ENCODE results near the gene KISS1. TPM values are rescaled to one million over a fixed set of nuclear protein-coding genes. Genes with fewer than 3 reads are reported as not detected.

The KISS1 gene
- total RNA-seq, 6 experiments from 2014 or later: 2.6 to 4.3 (median 3.6) TPM

DNA sequence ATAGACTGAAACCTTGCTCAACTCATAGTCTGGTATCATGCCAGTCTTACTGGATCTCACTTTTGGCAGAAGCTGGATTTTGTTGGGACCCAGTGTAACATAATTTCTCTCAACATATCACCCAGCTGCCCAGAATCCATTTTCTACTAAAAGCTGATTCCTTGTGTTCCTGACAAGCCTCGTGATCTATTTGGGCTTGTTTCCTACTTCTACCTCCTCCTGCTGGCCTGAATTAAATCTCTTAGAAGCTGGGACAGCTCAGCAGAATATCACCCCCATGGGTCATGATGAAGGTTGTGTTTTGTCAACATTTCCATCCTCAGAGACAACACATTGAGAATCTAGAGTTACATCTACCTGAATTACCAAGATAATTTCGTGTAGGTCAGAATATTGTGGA lies 9.8 kb upstream of the KISS1 start:
- H3K4me1 Mint-ChIP-seq (ENCODE audit: low read depth): peaks cover 40% of the 10 kb centered on the region
- H3K27ac Mint-ChIP-seq: peak overlapping the region; percentile 27; the same call in 1 of the 2 replicates
- H3K36me3 Mint-ChIP-seq (ENCODE audit: low read depth): no peaks in the 10 kb centered on the region
- peaks cover 2% of the 10 kb centered on the region; the same call in 1 of the 2 replicates for H3K27me3 Mint-ChIP-seq (ENCODE audit: insufficient read depth)
- peak; percentile 65 for DNase-seq
- no peaks in the 10 kb centered on the region for H3K9me3 Mint-ChIP-seq
- TF ChIP-seq, protein P1, sequence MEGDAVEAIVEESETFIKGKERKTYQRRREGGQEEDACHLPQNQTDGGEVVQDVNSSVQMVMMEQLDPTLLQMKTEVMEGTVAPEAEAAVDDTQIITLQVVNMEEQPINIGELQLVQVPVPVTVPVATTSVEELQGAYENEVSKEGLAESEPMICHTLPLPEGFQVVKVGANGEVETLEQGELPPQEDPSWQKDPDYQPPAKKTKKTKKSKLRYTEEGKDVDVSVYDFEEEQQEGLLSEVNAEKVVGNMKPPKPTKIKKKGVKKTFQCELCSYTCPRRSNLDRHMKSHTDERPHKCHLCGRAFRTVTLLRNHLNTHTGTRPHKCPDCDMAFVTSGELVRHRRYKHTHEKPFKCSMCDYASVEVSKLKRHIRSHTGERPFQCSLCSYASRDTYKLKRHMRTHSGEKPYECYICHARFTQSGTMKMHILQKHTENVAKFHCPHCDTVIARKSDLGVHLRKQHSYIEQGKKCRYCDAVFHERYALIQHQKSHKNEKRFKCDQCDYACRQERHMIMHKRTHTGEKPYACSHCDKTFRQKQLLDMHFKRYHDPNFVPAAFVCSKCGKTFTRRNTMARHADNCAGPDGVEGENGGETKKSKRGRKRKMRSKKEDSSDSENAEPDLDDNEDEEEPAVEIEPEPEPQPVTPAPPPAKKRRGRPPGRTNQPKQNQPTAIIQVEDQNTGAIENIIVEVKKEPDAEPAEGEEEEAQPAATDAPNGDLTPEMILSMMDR (IDR thresholded peaks at IDR 0.05): peak; percentile 58; the same call in 1 of the 2 replicates
- no peak overlapping the region; the same call in 1 of the 2 replicates for H3K4me3 Mint-ChIP-seq

DNA sequence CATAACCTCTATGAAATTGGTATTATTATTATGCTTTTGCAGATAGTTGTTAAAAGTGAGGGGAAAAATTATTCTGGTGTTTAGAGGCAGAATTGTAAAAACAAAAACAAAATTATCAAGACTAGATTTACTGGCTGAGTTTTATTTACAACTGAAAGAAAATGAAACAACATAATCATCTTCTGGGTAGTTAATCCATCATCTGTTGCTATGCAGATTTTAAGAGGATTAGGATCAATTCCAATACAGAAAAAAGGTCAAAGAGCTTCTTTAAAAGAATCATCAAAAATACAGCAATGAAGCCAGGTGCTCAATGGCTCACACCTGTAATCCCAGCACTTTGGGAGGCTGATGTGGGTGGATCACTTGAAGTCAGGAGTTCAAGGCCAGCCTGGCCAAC lies 9.2 kb upstream of the KISS1 start:
- Mint-ChIP-seq H3K36me3 (ENCODE audit: low read depth) (no peaks in the 10 kb centered on the region), H3K9me3 (no peaks in the 10 kb centered on the region), H3K27ac (no peak overlapping the region), H3K27me3 (ENCODE audit: insufficient read depth) (peaks cover 2% of the 10 kb centered on the region; the same call in 1 of the 2 replicates), H3K4me3 (no peak overlapping the region), H3K4me1 (ENCODE audit: low read depth) (peaks cover 40% of the 10 kb centered on the region)
- TF ChIP-seq, protein P1 (IDR thresholded peaks at IDR 0.05): no peak
- DNase-seq: no peak

DNA sequence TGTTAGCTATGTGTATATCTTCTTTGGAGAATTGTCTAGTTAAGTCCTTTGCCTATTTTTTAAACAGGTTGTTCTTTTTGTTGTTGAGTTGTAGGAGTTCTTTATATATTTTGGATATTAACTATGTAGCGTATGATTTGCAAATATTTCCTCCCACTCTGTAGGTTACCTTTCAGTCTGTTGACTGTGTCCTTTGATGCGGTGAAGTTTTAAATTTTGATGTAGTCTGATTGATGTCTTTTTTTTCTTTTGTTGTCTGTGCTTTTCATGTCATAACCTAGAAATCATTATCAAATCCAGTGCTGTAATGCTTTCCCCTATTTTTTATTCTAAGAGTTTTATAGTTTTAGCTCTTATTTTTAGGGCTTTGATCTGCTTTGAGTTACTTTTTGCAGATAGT lies 8.7 kb upstream of the KISS1 start:
- TF ChIP-seq, protein P1 (IDR thresholded peaks at IDR 0.05): no peak
- DNase-seq: no peak
- no peak overlapping the region for H3K27ac Mint-ChIP-seq
- peaks cover 40% of the 10 kb centered on the region for H3K4me1 Mint-ChIP-seq (ENCODE audit: low read depth)
- H3K9me3 Mint-ChIP-seq: no peaks in the 10 kb centered on the region
- peaks cover 2% of the 10 kb centered on the region; the same call in 1 of the 2 replicates for H3K27me3 Mint-ChIP-seq (ENCODE audit: insufficient read depth)
- H3K4me3 Mint-ChIP-seq: no peak overlapping the region
- H3K36me3 Mint-ChIP-seq (ENCODE audit: low read depth): no peaks in the 10 kb centered on the region

DNA sequence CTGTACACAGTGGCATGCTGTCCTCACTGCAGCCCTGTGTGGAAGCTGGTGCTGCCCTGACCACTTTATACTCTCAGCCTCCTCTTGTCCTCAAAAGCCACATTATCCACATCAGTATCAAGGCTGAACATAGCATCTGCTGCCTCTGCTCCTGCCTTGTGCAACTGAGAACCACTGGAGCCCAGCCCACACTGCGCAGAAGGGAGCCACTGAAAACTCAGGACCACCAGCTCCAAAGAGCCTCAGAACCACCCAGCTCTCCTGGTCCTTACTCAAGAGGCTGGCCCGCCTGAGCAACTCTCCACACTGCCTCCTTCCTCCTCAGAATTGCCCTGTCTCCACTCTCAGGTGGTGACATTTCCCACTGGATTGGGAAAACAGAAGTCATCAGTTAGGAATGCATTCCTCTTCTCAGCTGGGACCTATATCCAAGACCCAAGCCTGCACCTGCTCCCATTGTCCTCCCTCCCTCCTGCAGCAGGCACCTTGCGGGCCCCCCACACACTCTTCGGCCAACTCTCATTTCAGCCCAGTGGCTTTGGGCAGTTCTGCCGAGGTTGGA lies 7.0 kb upstream of the KISS1 start:
- H3K36me3 Mint-ChIP-seq (ENCODE audit: low read depth): no peaks in the 10 kb centered on the region
- no peaks in the 10 kb centered on the region; the same call in 1 of the 2 replicates for H3K27me3 Mint-ChIP-seq (ENCODE audit: insufficient read depth)
- no peaks in the 10 kb centered on the region for H3K9me3 Mint-ChIP-seq
- no peak overlapping the region for H3K27ac Mint-ChIP-seq
- TF ChIP-seq, protein P1 (IDR thresholded peaks at IDR 0.05): no peak
- H3K4me1 Mint-ChIP-seq (ENCODE audit: low read depth): peaks cover 56% of the 10 kb centered on the region
- no peak for DNase-seq
- H3K4me3 Mint-ChIP-seq: no peak overlapping the region

DNA sequence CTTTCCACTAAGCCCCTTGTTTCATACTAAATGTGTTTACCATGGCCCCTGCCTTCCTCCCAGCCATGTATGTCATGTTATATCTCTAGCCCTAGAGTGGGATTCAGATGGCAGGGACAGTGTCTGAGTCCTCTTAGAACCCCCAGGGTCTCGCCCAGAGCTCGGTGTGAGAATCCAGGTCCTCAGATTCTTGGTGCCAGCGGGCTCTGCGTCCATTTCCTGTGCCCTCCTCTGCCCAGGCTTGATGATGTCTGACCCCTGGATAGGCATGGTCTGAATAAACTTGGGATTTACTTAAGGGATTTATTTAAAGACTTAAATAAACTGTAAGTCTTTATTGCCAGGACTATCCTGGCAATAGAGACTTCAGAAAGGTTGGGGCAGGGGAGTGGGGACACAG lies 6.2 kb upstream of the KISS1 start:
- no peaks in the 10 kb centered on the region; the same call in 1 of the 2 replicates for H3K27me3 Mint-ChIP-seq (ENCODE audit: insufficient read depth)

More for the DNA sequence above, 6.2 kb upstream of the KISS1 start:
- no peak overlapping the region for H3K27ac Mint-ChIP-seq
- no peak overlapping the region for H3K4me3 Mint-ChIP-seq
- peaks cover 56% of the 10 kb centered on the region for H3K4me1 Mint-ChIP-seq (ENCODE audit: low read depth)
- no peaks in the 10 kb centered on the region for H3K36me3 Mint-ChIP-seq (ENCODE audit: low read depth)
- DNase-seq: no peak
- H3K9me3 Mint-ChIP-seq: no peaks in the 10 kb centered on the region
- TF ChIP-seq, protein P1 (IDR thresholded peaks at IDR 0.05): no peak

Data from HFFc6 (cell line).